Activated gamma-delta T cell treated with Interleukin-2 at 50 U/mL for 16 hours (primary cell): ENCODE data around the gene CCNL2.

Experiments used
- DNase-seq: peaks from one replicate; pipeline ENCODE4 v3.0.0-alpha.2; 2020

The CCNL2 gene

DNA sequence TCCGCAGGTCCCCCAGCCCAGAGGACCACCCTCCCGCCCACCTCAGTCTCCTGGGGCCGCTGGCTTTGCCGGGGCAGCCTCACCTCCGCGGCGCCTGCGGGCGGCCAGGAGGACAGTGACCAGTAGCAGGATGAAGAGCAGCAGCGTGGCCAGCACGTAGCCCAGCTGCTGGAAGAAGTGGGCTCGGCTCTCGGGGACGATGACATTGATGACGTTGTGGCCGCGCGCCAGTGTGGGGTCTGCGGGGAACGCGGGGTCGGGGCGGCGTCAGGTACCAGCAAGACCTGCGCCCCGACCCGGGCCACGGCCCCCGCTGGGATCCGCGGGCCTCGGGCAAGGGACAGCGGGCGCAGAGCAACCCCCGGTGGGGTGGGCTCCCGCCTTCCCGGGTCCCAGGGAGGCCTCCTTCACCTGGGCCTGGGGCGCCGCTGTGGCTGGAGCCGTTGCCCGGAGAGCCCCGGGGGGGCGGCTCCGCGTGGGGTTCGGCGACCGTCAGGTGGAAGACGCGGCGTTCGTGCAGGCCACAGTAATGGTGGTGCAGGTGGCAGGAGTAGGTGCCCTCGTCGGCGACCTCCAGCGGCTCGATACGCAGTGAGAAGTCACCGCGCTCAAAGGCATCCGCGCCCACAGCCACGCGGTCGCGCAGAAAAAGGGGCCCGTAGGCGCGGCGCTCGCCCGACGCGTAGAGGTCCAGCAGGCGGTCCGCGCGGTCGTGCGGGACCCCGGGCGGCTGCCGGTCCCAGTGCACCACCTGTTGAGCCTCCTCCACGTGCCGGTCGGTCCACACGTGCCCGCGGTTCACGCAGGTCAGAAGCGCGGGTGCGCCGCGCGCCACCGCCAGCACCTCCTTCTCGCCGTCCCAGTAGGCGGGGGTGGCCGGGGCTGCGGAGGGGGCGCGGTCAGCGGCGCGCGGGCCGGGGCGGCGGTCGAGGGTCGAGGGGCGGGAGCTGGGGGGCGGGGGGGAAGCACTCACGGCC lies 44.6 kb downstream of the CCNL2 start:
- DNase-seq, result no peak

DNA sequence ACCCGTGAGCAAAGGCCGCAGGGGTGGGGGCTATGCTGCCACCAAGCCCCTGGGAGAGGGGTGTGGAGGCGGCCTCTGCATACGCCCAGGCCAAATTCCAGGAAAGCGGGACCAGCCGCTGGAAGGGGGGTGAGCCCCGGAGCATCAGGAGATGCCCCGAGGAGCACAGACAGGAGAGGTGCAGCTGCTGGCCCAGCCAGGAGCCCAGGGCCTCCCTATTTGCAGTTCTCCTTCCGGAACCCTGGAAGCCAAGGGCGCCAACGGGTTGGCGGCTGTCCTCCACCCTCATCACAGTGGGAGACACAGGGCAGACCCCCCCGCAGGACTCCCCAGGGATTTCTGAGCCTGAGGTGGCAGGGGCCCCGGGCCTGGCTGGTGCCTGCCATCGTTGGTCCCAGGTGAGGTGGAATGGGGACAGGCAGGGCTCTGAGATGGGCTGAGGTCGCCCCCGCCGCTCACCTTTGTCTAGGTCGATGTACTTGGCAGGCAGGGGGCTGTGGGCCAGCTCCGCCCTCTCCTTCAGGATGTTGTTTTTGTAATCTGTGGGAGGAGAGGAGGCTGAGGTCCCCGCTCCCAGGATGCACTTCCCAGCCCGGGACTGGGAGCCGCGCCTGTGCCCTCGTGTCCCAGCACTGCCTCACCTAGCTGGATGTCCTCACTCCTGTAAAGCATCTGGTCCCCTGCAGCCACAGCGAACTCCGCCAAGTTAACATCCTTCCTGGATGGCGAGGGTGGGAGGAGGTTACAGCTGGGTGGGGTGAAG lies 45.6 kb downstream of the CCNL2 start:
- DNase-seq, result no peak

GRCh38 chr1:1352786-1353388 lies 46.2 kb downstream of the CCNL2 start:
- DNase-seq, result no peak

DNA sequence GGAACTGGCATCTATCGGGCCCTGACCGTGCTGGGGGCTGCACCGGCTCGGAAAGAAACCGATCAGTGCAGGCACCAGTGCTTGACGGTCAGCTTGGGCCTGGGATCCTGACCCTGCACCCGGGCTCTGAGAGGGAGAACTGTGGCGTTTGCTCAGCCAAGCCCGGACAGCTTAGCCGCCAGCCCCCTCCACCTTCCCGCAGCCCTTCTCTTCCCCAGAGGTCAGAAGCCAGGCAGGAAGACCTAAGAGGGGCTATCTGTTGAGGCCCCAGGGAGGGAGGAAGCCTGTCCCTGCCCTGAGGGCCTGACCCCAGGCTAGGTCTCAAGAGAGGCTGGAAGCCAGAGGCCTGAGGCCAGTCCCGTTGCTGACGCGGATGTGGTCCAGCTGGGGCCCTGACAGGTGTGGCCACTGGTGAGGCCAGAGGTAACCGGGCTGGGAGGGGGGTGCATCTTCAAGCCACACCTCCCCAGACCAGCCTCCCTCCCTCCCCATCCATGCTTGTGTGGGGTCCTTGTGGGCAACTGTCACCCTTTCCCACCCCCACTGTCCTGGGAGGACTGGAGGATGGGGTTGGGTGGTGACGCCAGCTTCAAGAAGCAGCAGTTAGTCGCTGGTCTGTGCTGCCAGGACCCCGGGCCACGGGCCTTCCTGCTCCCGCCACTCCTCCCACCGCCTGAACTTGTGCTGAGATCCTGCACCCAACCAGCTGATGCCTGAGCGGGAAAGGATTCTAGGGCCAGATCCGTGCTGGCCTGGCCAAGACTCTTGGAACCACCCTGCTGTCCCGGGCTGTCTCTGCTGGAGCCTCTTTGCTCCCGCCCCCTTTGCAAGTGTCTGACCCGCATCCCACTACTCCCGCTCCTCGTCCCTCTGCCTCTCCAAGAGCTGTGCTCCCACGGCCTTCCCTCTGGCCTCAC lies 47.4 kb downstream of the CCNL2 start:
- DNase-seq, result no peak

DNA sequence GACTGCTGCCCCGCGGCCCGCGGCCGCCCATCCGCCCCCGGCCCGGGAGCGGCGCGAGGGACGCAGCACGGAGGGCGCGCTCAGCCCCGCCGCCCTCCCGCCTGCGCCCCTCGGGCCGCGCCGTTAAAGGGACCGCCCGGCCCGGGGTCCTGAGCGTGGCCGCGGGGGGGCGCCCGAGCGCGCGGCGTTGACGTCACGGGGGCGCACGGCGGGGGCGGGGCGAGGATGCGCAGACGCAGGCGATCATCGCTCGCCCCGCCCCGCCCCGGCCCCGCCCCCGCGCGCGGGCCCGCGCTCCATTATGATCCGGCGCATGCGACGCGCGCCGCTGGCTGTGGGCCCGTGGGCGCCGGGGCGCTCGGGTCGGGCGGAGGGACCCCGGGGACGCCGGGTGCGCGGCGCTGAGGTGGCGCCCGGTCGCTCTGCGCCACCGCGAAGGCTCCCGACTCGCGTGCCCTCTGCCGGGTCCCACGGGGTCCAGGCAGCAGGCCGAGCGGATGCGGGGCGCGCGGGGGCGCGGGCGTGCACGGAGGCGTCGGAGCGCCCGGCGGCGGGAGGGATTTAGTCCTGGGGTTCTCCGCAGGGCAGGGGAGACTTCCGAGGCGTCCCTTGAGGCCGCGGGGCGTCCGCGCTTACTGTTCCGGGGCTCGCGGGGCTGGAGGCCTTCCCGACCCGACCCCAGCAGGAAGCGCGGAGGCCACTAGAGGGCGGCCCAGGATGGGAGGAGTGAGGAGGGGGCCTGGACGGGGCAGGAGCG lies 49.7 kb downstream of the CCNL2 start, which contains the start of gene DVL1:
Gene DVL1, minus strand, starts transcription at position 163 of the 757 bp plus-strand sequence. CDS start 353 bp downstream, outside the sequence.
- DNase-seq, result peak; percentile 72

DNA sequence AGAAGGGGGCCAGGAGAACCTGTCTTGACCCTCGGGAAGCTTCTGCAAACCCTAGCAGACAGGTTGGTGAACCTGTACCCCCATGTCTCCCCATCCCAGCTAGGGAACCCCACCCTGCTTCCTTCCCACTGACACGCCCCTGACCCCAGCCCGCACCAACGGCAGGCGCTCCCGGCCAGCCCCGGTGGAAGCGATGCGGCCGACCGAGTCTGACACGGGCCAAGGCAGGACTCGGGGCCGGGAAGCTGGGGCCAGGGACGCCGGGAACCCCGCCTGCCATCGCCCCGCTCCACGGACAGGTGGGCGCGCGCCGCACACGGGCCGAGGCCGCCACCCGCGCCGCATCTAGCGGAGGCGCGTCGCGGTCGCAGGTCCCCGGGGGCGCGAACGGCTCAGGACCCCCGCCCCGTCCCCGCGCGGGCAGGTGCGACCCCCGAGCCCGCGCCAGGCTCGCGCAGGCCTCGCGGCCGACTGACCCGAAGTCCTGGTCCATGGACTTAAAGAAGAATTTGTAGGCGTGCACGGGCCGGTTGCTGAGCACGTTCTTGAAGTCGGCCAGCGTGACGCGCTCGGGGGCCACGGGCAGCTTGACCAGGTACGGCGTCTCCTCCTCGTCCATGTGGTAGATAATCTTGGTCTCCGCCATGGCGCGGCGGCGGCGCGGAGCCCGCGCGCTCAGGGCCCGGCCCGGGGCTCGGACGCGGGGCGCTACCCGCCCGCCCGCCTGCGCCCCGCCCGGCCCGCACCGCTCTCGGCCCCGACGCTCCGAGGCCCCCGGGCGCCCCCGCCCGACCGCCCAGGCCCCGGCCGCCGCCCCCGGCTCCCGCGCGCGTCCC lies 50.5 kb downstream of the CCNL2 start:
- no peak for DNase-seq

DNA sequence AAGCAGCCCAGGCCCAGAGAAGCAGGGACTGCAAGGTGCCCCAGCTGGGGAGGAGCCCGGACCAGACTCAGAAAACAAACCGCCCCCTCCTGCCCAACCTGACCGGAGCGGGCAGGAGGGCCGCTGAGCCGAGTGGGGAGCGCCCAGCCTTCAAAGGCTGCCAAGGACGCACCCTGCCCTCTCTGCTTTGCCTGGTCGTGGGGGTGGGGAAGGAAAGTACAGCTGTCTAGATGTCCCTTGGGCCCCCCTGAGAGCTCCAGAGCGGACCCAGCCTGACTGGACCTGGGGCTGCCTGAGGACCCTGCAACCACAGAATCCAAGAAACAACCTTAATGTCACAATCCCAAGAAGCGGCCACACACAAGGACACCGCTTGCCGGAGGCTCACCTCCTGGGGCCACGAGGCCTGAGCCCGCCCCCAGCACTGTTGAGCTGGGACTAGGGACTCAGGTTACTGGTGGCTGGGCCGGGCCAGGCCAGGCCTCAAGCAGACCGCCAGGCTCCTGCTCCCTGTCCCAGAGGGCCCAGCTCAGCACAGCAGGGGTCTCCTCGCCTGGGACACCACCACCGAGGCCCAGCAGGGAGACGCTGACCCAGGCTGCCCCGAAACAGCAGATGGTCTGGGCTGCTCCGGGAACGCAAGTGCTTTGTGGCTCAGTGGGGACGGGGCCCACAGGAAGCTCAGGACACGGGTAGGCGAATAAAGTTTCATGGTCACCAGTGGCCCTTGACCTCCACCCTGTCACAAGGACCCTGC lies 51.3 kb downstream of the CCNL2 start:
- DNase-seq, result no peak

DNA sequence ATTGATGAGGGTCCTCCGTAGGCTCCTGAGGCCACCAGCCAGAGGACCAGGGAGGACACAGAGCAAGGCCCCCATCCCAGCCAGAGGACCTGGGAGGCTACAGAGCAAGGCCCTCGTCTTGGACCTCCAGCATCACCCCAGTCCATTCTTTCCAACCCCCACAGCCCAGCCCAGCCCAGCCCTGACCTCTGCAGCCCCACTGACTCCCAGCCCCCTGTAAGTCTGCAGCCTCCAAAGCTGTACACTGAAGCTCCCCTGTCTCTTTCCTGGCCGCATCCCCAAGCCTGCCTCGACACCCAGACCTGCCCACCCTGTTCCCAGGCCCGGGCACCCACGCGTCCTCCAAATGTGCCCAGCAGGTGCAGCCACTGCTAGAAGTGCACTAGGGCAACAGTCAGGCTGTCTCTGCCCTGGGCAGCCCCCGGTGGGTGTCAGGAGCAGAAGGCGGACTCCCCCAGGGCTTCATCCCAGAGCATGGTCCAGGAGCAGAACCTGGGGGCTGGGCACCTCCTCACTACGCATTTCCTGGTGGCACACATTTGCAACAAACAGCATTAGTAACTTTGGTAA lies 52.0 kb downstream of the CCNL2 start:
- DNase-seq, result no peak

DNA sequence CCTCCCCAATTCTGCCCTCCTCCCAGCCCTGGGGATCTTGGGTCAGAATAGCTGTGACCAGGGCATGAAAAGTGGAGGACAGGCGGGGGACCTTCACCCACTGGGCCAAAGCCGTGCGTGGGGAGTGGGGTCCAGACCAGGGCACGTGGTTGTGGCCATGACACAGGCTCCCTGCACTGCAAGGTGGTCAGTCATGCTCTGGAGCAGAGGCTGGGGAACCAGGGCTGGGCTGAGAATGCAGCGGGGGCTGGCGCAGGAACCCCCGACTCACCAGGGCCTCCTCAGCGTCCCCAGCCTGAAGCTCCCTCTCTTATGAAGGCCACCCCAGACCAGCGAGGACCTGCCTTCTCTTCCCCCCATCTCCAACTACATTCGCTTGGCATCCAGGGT lies 52.6 kb downstream of the CCNL2 start:
- no peak for DNase-seq

GRCh38 chr1:1345860-1346500 lies 53.2 kb downstream of the CCNL2 start:
- no peak for DNase-seq

- DNase-seq, result no peak
Observed at GRCh38 chr1:1345384-1345783, 53.8 kb downstream of the CCNL2 start.

DNA sequence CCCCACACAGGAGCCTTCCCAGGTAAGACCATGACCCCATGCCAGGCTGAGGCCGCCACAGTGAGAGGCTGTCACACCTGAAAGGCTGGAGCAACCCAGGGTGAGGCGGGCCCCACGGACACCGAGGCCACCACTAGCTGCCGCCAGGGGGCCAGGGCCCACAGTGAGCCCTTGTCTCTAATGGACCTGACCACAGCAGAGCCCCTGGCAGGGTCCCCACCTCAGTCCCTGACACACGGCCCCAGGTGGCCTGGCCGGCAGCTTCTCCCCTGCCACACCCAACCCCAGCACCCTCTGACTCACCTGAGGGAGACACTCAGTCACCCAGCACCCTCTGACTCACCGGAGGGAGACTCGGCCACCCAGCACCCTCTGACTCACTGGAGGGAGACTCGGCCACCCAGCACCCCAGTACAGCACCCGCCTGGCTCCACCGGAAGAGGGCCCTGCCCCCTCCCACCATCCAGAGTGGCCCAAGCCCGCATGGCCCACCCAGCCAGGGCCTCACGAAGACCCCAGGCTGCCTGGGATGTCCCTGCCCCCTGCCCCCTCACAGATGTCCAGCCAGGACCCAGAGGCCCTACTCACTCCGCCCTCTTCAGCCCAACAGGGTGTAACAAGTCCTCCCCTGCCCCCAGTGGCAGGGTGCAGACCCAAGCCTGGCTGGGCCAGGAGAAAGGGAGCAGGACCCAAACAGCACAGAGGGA lies 54.3 kb downstream of the CCNL2 start:
- no peak for DNase-seq

GRCh38 chr1:1343811-1344421 lies 55.2 kb downstream of the CCNL2 start:
- DNase-seq, result no peak

GRCh38 chr1:1342584-1343115 lies 56.5 kb downstream of the CCNL2 start:
- no peak for DNase-seq

- no peak for DNase-seq
Observed at GRCh38 chr1:1342061-1342562, 57.0 kb downstream of the CCNL2 start.

DNA sequence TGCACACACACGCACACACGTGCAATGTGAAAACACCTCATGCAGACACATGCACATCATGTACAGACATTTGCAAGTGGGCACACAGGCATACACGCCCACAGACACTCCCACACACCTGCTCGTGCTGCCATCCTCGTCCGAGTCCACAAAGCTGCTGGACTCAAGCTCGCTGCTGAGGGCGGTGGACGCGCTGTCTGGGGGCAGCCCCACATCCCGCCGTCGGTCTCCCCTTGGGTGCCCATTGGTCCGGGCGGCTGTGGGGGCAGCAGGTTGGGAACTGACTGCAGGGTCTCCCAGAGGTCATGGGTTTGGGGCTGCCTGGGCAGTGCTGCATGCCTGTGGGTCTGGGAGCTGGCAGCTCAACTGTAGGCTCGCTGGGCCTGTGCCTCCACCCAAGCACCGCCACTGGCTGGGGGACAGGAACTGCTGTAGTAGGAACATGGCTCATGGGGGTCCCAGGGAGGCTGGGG lies 57.5 kb downstream of the CCNL2 start:
- no peak for DNase-seq
